ENCODE results near the gene PAK4. TPM values are rescaled to one million over a fixed set of nuclear protein-coding genes. Genes with fewer than 3 reads are reported as not detected.

The PAK4 gene
- total and polyA plus RNA-seq, 2 of the 8 experiments (the other 6 are each of a cell fraction or from before 2014, with no cell fraction given), result 50.7 to 64.4 TPM

GRCh38 chr19:39083983-39084731 is 41.4 kb upstream of the PAK4 start, which contains the start of gene ACP7 (continued):
- no peak for TF ChIP-seq GABPA (IDR thresholded peaks at IDR 0.05; ENCODE audit: borderline replicate concordance, insufficient read depth, low read length)
- peak; percentile 31 for TF ChIP-seq ASH2L (IDR thresholded peaks at IDR 0.05; ENCODE audit: low read length)
- TF ChIP-seq SIN3A (conservative IDR thresholded peaks at IDR 0.05 in 1 of 2, IDR thresholded peaks at IDR 0.05 in 1 of 2; ENCODE audit: low read depth in 1 of 2, low read length in 2 of 2), result peak in 1 of 2 experiments; percentile 28; a peak in 1 of 4 replicates
- no peak for TF ChIP-seq TAF1 (IDR thresholded peaks at IDR 0.05; ENCODE audit: low read depth, low read length)
- TF ChIP-seq EP300 (IDR thresholded peaks at IDR 0.05; ENCODE audit: borderline replicate concordance in 1 of 2, low read depth in 2 of 2, low read length in 2 of 2), result no peak
- no peak for TF ChIP-seq ZNF274 (IDR thresholded peaks at IDR 0.05; ENCODE audit: borderline replicate concordance, extremely low read depth, low read length)
- TF ChIP-seq BACH1 (IDR thresholded peaks at IDR 0.05; ENCODE audit: low read length), result no peak
- no peak for TF ChIP-seq CTCF (IDR thresholded peaks at IDR 0.05; ENCODE audit: control extremely low read depth in 1 of 3, insufficient read depth in 1 of 3, low read depth in 1 of 3, low read length in 3 of 3)
- 0 out of 2 replicates have a peak, but pooled peaks have one; percentile 29 for TF ChIP-seq SUZ12 (IDR thresholded peaks at IDR 0.05; ENCODE audit: low read length)
- no peak for TF ChIP-seq TCF12 (IDR thresholded peaks at IDR 0.05; ENCODE audit: low read depth, low read length)
- TF ChIP-seq SIRT6 (IDR thresholded peaks at IDR 0.05; ENCODE audit: low read length), result no peak
- no peak for TF ChIP-seq FOSL1 (IDR thresholded peaks at IDR 0.05; ENCODE audit: insufficient read depth, low read depth, low read length)
- no peak for TF ChIP-seq SRF (IDR thresholded peaks at IDR 0.05; ENCODE audit: low read depth, low read length)
- no peak for TF ChIP-seq HDAC2 (IDR thresholded peaks at IDR 0.05; ENCODE audit: borderline replicate concordance in 1 of 2, low read depth in 2 of 2, low read length in 2 of 2)
- no peak for TF ChIP-seq YY1 (IDR thresholded peaks at IDR 0.05; ENCODE audit: low read depth, low read length)
- peak; percentile 84 for TF ChIP-seq KDM4A (IDR thresholded peaks at IDR 0.05; ENCODE audit: low read depth, low read length, severe bottlenecking)
